Left ventricle myocardium superior (tissue), 1 donor: ENCODE data around the gene NCAM2. TPM values are rescaled to one million over a fixed set of nuclear protein-coding genes. Genes with fewer than 3 reads are reported as not detected.
A peak's percentile ranks its signal among the peaks of the same experiment; 100 is the strongest.
"Not testable (repeated sequence)": the region's sequence is repeated elsewhere in the genome, so short reads cannot be mapped to it uniquely, and the experiment has no call there.

ENCODE experiments used
- ATAC-seq: fragments of 200-7000 bp; cut with Tn5 transposase; one replicate; pipeline ENCODE4 v1.9.1; 2020; ENCODE audit warnings: mild to moderate bottlenecking, moderate library complexity
- DNase-seq: peaks from one replicate; pipeline ENCODE4 v3.0.0-alpha.2; 2020
- intact Hi-C: fragments of 100-400 bp; cut with micrococcal nuclease; formaldehyde crosslinking; loops from one replicate; pipeline ENCODE4 v1.11.0; 2022
- total RNA-seq: library from RNA; stranded (reverse); fragmentation: NEBNext Ultra II Directional; extraction: Animal tissue kit (Norgen Biotek cat#: 25700); gene quantifications from one replicate; pipeline ENCODE4 v1.2.1, GENCODE V29; 2021
- donor health status: DM: no; HTN: yes; CAD: no; lungs with severe emphysema.

NCAM2 gene
- total RNA-seq, 1 donor from 2014 or later, result 4.4 TPM

DNA sequence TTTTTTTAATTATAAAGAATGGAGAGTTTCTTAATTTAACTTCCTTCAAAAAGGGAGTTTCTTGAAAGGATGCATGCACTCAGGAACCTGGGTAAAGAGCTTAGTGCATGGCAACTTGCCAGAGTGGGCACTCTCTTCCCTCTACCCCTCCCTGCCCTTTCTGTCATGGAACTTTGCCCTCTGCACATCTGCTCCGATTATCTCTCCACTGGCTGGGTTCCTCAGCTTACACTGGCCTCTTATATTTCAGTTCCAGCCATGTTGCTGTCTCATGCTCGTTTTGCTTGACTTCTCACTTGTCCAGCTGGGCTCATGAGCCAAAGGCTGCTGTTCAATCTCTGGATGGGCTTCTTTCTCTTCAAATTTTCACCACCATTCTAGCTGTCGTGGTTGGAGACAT, 87.0 kb downstream of the NCAM2 start:
- ATAC-seq, result no peak
- DNase-seq, result no peak
- intact Hi-C loops, result no loop called here

DNA sequence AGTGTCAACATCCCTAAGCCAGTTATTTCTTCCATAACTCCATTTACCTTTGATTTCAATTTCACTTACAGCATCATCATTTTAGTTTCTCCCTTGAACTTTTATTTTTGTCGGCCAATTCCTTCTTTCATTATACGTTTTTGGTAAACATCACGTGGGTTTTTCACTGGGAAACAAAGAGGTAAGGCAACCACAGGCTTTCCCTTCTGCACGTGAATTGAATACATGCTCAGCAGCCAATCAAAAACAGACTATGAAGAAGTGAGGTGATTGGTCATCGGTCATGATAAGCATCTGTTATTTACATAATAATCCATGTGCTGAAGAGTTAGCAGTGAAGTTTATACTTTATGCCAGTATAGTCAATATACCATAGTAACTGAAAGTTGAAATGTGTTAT, 98.7 kb downstream of the NCAM2 start:
- DNase-seq, result no peak
- intact Hi-C loops, result no loop called here
- ATAC-seq, result no peak

DNA sequence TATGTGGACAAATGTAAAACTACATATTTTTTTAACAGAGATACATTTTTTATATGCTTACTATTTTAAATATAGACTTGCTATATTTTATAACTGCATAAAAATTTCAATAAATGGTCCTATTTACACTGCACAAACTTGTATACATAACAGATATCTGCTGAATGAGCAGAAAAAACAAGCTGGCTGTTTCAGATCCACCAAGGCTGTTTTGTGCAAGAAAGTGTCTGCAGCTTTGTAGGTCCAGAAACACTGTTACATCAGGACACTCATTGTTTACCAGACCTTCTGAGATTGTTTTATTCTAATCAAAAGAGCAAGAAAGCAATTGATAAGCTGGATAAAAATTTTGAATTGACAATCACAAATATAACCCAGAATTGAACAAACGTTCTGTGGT, 99.3 kb downstream of the NCAM2 start:
- intact Hi-C loops, result no loop called here
- no peak for ATAC-seq
- no peak for DNase-seq

DNA sequence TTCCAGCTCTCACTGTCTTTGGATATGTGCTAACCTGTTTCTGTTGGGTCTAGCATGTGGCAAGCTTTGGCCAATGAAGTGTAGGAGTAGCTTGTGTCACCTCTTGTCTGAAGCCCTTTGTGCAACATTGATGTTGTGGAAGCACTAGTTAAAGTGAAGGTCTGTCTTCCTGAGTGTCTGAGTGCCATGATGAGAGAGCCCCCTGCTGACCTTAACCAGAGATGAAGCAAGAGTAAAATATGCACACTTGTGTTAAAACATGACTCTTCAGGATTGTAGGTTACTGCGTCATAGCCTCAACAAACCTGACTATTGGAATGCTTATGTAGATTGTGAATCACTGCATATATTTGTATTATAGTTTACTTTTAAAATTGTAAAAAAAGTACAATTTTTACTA, 103.7 kb downstream of the NCAM2 start:
- intact Hi-C loops, result no loop called here
- ATAC-seq (peak; percentile 52), DNase-seq (no peak)

DNA sequence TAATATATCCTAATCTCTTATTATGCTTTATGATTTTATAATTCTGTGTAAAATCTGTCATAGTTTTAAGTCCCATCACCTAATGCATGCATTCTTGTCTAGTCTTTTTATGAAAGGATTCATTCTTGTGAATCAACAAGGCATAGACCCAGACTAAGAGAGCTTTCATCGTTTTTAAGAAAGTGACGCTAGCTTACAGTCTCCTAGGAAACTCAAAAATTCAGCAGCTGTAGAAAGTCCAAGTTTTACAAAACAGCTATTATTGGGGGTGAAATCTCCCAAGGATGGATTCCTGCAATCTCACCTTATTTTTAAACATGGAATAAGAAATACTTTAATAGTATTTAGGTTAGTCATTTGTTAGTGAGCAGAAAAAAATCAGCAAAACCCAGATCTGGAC, 104.7 kb downstream of the NCAM2 start:
- intact Hi-C loops, result no loop called here
- DNase-seq (no peak), ATAC-seq (no peak)

DNA sequence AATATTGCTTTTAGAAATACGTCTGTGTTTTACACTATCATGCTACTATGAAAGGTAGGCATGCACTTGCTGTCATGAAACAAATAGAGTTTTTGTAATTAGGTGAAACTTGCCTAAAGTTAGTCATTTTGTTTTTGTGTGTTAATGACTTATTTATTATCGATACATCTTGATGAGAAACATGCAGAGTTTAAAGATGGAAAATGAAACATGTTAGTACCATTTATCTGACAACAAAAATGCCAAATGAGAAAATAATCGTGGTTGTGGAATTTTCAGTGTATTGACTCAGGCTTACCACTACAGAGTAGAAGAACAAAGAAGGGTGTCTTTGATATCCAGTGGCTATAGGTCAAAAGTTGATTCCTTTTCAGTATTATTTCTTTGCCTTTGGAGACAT, 105.5 kb downstream of the NCAM2 start:
- no peak for ATAC-seq
- intact Hi-C loops, result no loop called here
- no peak for DNase-seq

DNA sequence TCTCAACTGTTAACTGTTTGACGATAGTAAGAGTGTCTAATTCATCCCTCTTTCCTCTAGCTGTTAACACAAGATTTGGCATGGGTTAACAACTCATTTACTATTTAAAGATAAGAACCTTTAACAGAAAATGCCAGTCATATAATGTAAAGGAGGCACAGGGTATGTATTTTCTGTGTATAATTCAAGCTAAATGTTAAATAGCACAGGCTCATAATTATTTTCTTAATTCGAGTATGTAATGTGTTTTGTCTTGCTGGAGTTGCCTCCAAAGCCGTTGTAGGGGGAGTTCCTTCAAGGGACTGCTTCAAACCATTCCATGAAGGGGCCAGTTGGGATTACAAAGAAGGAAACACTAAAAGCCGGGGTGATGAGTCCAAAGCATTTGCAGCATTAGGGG, 111.5 kb downstream of the NCAM2 start:
- ATAC-seq (no peak), DNase-seq (no peak)
- intact Hi-C loops, result no loop called here

DNA sequence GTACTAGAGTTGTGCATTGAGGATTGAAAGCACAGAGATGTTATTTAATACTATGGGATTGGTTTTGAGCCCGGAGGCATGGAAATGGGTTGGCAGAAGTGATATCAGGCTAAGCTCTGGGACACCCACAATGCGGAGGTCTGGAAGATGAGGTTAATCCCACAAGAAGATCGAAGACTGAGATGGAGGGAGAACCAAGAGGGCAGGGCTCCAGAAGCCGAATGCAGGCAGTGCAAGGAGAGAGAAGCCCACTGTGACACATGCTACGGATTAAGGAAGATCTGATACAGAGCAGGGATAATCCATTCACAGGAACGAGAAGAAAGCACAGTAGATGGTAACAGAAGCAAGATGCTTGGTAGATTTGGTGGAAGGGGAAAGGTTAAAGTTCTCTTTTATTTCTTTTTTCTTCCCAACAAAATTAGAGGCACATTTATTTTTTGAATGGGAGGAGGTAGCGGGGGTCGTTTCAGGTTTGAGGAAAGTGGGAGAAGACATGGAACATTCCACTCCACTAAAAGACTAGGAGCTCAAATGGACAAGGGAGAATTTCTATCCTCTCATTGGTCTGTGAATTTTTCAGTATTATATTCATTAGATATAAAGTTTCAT, 113.2 kb downstream of the NCAM2 start:
- intact Hi-C loops, result no loop called here
- ATAC-seq (no peak), DNase-seq (no peak)

DNA sequence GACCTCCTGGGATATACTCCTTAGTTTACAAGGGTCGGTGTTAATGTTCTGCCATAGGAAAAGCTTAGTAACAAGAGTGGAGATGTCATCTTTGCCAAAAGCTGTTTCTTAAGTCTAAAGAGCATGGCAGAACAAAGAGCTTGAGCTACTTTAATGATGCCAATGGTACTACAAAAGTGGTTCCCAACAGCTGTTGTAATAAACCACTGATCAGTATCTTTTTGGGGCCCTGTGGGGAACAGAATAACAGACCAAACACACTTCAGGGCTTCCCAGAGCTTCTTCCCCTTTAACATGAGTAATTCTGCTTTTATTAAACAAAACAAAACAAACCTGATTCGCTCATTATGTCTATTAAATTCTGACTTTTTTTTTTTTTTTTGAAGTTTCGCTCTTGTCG, 116.3 kb downstream of the NCAM2 start:
- no peak for DNase-seq
- intact Hi-C loops, result no loop called here
- ATAC-seq, result no peak

DNA sequence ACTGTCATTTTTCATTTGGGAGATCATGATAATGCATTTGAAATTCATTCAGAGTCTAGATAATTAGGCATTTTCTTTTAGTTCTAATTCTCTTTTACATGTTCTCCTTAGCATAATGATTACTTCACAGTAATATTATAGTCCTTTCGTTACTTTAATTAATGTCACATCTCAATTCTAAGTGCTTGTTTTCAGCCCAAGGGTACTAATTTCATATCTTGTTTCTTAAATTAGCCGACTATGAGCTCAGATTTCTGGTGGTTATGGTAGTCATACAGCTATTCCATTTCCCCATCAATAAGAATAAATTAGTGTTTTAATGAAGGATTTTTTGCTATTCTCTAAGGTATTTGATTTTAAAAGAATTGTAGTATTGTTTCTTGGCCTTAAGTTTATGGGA, 120.9 kb downstream of the NCAM2 start:
- DNase-seq (no peak), ATAC-seq (no peak)
- intact Hi-C loops, result no loop called here

DNA sequence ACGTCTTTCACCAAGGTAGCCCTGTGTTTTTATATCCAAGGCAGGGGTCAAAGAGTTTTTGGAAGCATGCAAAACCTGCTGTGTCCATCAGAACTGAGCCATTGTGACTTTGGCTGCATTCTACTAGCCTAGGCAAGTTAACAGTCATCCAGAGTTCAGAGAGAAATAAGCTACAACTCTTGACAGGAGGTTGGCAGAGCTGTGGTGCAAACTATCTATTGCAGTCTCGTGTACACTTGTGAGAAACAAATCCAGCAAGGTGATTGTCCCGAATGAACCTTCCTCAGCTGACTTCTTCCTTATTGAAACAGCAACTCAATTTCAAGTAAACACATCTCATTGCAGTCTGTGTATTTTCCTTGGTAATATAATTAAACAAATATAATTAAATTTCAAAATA, 124.5 kb downstream of the NCAM2 start:
- ATAC-seq (no peak), DNase-seq (no peak)
- intact Hi-C loops, result no loop called here

DNA sequence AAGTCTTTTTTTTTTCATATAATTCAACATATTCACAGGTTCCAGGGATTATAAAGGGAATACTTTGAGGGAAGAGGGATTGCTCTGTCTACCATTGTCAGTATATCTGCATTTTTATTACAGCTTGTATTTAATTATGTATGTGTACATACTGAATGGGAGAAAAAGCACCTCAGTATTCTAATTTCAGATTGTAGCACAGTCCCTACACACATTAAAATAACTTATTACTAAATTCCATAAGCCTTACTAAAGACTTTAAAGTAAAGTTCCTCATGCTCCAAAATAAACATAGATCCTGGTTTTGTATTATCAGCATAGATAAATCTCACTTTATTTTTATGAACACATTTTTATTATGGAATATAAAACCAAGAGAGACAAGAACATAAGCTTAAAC, 134.2 kb downstream of the NCAM2 start:
- no peak for DNase-seq
- no peak for ATAC-seq

DNA sequence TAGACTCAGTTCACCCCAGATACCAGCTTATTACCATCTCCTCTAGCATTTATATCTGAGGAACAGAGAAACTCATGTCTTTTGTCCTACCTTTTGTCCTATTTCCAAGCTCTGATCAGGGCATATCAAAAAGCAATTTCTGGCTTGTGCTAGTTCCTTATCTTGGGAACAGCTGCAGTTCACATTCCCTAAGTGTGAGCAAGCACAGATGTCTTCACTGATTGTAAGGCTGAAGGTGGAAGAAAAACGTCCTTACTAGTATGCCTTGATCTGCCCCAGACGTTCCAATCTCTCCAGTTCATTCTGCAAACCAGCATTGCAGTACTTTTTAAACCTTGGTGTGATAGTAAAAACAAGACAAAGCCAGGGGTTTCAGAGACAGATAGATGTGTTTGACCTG, 139.8 kb downstream of the NCAM2 start:
- intact Hi-C loops, result no loop called here
- ATAC-seq, result no peak
- no peak for DNase-seq

More for the DNA sequence above, 134.2 kb downstream of the NCAM2 start:
- intact Hi-C loops, result no loop called here

DNA sequence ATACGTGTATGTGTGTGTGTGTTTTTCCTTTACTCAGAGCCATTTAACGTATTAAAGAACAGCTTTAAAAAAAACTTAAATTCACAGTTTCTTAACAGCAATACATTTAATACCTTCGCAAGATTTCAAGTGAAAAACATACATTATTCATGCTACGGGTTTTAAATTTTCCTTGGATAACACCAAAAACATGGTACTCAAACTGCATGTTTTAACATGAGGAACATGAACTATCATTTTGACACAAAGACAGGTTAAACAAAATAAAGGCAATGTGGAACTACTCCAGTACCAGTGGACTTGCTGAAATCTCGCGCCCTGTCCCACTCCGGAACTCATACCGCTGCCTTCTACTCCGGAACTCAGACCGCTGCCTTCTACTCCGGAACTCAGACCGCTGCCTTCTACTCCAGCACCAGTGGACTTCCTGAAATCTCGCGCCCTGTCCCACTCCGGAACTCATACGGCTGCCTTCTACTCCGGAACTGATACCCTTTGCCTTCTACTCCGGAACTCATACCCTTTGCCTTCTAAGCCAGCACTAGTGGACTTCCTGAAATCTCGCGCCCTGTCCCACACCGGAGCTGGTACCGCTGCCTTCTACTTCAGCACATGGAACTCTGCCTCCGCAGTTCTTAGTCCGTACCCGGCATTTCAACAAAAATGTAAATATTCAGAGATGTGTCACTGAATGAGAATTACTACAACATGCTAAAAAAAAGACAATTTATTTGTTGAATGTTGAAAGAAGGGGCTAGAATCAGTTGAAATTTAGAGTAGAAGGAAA, 148.6 kb downstream of the NCAM2 start:
- no peak for ATAC-seq
- no peak for DNase-seq
- intact Hi-C loops, result no loop called here

DNA sequence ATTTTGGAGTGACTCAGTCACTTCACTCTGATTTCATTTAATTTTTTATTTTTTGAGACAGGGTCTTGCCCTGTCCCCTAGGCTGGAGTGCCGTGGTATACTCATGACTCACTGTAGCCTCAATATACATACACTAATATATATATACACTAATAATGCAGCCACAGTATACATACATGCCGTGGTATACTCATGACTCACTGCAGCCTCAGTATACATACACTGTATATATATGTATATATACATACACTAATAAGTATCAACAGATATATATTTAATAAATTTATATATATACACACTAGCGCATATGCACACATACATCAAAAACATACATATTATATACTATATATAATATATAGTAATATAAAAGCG, 149.2 kb downstream of the NCAM2 start:
- no peak for ATAC-seq
- intact Hi-C loops, result no loop called here

DNA sequence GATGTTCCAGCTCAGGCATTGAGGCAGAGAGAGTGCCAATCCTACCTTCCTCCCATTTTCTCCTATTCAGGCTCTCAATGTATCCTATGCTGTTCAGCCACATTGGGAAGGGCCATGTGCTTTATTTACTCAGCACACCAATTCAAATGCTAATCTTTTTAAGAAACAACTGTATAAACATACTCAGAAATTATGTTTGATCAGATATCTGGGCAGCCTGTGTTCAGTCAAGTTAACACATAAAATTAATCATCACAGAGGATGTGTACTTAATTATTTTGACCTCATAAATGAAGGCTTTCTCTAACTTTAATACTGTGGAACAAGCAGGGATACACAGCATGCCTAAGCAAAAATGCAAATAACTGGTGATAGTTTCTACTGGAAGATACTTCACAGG, 149.8 kb downstream of the NCAM2 start:
- intact Hi-C loops, result no loop called here
- no peak for ATAC-seq
- no peak for DNase-seq

More for the DNA sequence above, 149.2 kb downstream of the NCAM2 start:
- DNase-seq, result no peak

DNA sequence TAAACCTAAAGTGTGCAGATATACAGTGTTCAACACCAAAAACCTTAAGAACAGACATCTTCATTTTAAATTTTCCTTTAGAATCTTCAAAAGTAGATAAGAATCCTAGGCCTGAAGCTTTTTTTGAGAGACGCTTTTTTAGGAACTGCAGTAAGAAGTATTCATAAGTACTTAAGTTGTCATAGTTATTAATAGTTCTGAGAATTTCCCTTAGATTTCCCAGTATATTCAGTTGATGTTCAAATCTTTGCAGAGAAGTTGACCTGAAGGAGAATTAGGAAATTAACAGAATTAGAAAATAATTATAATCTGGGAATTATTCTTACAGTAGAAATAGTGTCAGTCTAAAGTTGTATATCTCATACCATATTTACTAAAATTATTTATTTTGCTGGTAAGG, 150.3 kb downstream of the NCAM2 start:
- DNase-seq (no peak), ATAC-seq (no peak)
- intact Hi-C loops, result no loop called here

DNA sequence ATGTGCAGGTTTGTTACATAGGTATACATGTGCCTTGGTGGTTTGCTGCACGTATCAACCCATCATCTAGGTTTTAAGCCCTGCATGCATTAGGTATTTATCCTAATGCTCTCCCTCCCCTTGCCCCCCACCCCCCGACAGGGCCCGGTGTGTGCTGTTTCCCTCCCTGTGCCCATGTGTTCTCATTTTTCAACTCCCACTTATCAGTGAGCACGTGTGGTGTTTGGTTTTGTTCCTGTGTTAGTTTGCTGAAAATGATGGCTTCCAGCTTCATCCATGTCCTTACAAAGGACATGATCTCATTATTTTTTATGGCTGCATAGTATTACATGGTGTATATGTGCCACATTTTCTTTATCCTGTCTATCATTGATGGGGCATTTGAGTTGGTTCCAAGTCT, 151.2 kb downstream of the NCAM2 start:
- ATAC-seq, intact Hi-C loops, DNase-seq: not testable (repeated sequence)

DNA sequence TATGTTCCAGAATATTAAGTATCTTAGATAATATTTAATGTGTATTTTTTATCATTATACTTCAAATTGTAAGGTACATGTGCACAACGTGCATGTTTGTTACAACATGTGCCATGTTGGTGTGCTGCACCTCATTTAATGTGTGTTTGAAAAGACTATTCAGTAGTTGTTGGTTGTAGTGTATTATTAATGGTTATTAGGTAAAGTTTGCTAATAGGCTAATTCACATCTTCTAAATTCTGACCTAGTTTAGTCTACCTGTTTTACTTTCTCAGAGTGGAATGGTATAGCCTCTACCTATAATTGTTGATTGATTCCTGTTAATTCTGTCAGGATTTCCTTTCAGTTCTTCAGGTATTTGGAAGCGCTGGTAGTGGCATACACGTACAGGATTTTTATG, 153.0 kb downstream of the NCAM2 start:
- intact Hi-C loops, result no loop called here
- no peak for DNase-seq
- ATAC-seq, result no peak

DNA sequence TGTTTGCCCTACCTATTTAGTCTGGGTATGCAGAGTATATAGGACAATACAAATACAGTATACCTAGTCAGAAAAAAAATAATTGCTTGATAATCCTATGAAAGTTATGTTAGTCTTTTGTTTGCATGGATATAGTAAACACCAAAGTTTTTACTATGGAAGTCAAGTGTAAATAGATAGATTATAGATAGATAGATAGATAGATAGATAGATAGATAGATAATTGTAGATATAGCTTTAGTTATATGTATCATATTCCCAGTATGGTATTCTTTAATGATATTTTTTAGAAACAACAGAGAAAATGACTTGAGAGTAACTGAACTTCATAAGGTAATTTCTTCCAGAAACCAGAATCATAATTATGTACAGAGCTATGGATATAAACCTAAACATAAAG, 158.2 kb downstream of the NCAM2 start:
- ATAC-seq, result no peak
- intact Hi-C loops, result no loop called here
- no peak for DNase-seq

DNA sequence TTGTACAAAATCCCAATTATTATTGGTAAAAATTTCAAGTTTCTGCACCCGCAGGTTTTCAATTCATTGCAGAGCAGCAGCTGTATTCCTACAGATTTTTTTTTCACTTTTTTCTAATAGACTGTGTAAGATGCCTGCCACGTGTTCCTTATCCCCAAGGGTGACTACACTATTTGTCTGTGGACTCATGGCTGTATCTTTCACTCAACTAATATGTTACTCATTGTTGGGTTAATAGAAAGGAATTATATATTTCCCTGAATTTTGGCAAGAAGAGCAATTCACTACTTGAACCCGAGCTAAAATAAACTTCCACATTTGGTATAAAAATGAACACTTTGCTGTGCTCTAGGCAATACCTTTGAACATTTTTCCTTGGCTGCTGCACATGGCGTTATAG, 158.7 kb downstream of the NCAM2 start:
- intact Hi-C loops, result no loop called here
- DNase-seq (no peak), ATAC-seq (no peak)
